Vagina (tissue), 2 donors: Measurements from ENCODE around the gene SCARF1. TPM values are rescaled to one million over a fixed set of nuclear protein-coding genes. Genes with fewer than 3 reads are reported as not detected.

Experiments used
- DNase-seq, 2 donors: peaks; one replicate each; pipeline ENCODE4 v3.0.0-alpha.2; 2017; ENCODE audit errors: extremely low spot score in 2 of 2
- H3K27ac ChIP-seq: fragments of 200-600 bp; sonication (generic); one replicate; pipeline ENCODE4 v1.5.1; 2019
- H3K27me3 ChIP-seq: fragments of 200-600 bp; sonication (generic); one replicate; pipeline ENCODE4 v1.5.1; 2019
- H3K36me3 ChIP-seq, 2 donors: fragments of 200-600 bp; sonication (generic); one replicate each; pipeline ENCODE4 v1.5.1; 2017 to 2019
- H3K4me1 ChIP-seq: fragments of 200-600 bp; sonication (generic); one replicate; pipeline ENCODE4 v1.5.1; 2019
- H3K4me3 ChIP-seq, 2 donors: fragments of 200-600 bp; sonication (generic); 1 replicate in 1 of 2; 2 replicates in 1 of 2; pipeline ENCODE4 v1.5.1; 2016 to 2019
- H3K9me3 ChIP-seq: fragments of 200-600 bp; sonication (generic); one replicate; pipeline ENCODE4 v1.5.1; 2019
- CTCF ChIP-seq, 3 experiments: fragments of 450-650 bp in 2 of 3; fragments of 200-600 bp in 1 of 3; sonication (generic) in 1 of 3; IDR thresholded peaks; one replicate each; pipeline ENCODE4 v1.5.1; 2017 to 2019; ENCODE audit warnings: antibody characterized with exemption in 3 of 3, mild to moderate bottlenecking in 2 of 3, moderate library complexity in 2 of 3
- POLR2A ChIP-seq, 2 donors: fragments of 450-650 bp; IDR thresholded peaks; one replicate each; pipeline ENCODE4 v1.6.1; 2017; ENCODE audit warnings: antibody characterized with exemption in 2 of 2, mild to moderate bottlenecking in 2 of 2, moderate library complexity in 2 of 2
- POLR2AphosphoS5 ChIP-seq, 2 donors: sonication (generic); formaldehyde crosslinking; IDR thresholded peaks; one replicate each; pipeline ENCODE4 v1.9.0; 2017; ENCODE audit warnings: antibody characterized with exemption in 2 of 2, mild to moderate bottlenecking in 2 of 2, low read depth in 1 of 2; ENCODE audit not compliant: insufficient read depth in 1 of 2
- intact Hi-C: fragments of 100-400 bp; cut with DNase I; formaldehyde crosslinking; loops from one replicate; pipeline ENCODE4 v1.15.1; 2023
- total RNA-seq: library from RNA; depleted of rRNA; stranded (reverse); fragments of >200 nt; gene quantifications from one replicate; pipeline ENCODE4 v1.2.3, GENCODE V29; 2016

The SCARF1 gene
- total RNA-seq, 1 donor from 2014 or later, result 26.3 TPM

DNA sequence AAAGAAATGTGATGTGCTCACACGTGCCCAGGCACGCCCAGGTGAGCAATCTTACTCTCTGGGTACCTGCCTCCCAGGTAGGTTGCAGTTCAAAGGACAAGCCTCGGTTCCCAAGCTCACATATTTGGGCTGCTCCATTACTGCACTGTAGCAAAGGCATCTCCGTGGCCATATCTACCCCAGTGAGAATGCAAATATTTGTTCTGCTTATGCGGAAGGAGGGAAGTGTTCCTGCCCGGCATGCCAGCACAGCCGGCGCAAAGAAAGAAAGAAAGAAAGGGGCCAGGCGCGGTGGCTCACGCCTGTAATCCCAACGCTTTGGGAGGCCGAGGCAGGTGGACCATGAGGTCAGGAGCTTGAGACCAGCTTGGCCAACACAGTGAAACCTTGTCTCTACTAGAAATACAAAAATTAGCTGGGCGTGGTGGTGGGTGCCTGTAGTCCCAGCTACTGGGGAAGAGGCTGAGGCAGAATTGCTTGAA lies 47.6 kb downstream of the SCARF1 start:
- H3K27ac ChIP-seq, result no peak overlapping the region
- intact Hi-C loops, result no loop called here

DNA sequence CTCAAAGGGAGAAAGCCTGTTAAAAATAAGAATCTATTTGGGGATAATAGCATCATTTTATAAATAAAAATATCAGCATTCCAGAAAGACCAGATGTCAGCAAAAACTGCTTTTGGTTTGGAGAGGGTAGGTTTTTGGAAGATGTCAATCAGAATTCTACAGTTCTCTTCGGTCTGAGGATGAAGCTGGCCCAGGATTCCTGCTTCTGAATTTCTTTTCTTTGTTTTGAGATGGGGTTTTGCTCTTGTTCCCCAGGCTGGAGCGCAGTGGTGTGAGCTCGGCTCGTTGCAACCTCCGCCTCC lies 52.0 kb downstream of the SCARF1 start:
- no peaks in the 10 kb centered on the region for H3K27me3 ChIP-seq
- intact Hi-C loops, result no loop called here
- no peak overlapping the region for H3K27ac ChIP-seq
- H3K4me1 ChIP-seq, result peaks cover 24% of the 10 kb centered on the region
- no peak for DNase-seq
- no peaks in the 10 kb centered on the region for H3K36me3 ChIP-seq
- no peak overlapping the region for H3K4me3 ChIP-seq
- no peaks in the 10 kb centered on the region for H3K9me3 ChIP-seq
- TF ChIP-seq POLR2A (IDR thresholded peaks at IDR 0.05), result no peak
- no peak for TF ChIP-seq POLR2AphosphoS5 (IDR thresholded peaks at IDR 0.05; ENCODE audit: insufficient read depth in 1 of 2, low read depth in 1 of 2)
- TF ChIP-seq CTCF (IDR thresholded peaks at IDR 0.05), result no peak

More for the DNA sequence above, 47.6 kb downstream of the SCARF1 start:
- H3K4me3 ChIP-seq, result no peak overlapping the region
- no peaks in the 10 kb centered on the region for H3K36me3 ChIP-seq
- H3K9me3 ChIP-seq, result no peaks in the 10 kb centered on the region
- DNase-seq, result no peak
- no peaks in the 10 kb centered on the region for H3K27me3 ChIP-seq
- TF ChIP-seq POLR2A (IDR thresholded peaks at IDR 0.05) (no peak), POLR2AphosphoS5 (IDR thresholded peaks at IDR 0.05; ENCODE audit: insufficient read depth in 1 of 2, low read depth in 1 of 2) (no peak), CTCF (IDR thresholded peaks at IDR 0.05) (no peak)
- no peaks in the 10 kb centered on the region for H3K4me1 ChIP-seq

- TF ChIP-seq POLR2A (IDR thresholded peaks at IDR 0.05), result no peak
- TF ChIP-seq POLR2AphosphoS5 (IDR thresholded peaks at IDR 0.05; ENCODE audit: insufficient read depth in 1 of 2, low read depth in 1 of 2), result no peak
- no peak for TF ChIP-seq CTCF (IDR thresholded peaks at IDR 0.05)
- no peaks in the 10 kb centered on the region for H3K9me3 ChIP-seq
- H3K36me3 ChIP-seq, result no peaks in the 10 kb centered on the region
- intact Hi-C loops, result no loop called here
- no peak overlapping the region for H3K4me3 ChIP-seq
- peaks cover 24% of the 10 kb centered on the region for H3K4me1 ChIP-seq
- H3K27me3 ChIP-seq, result no peaks in the 10 kb centered on the region
- no peak for DNase-seq
- H3K27ac ChIP-seq, result no peak overlapping the region
Measured at GRCh38 chr17:1592751-1593629, 52.5 kb downstream of the SCARF1 start.

- no peaks in the 10 kb centered on the region for H3K36me3 ChIP-seq
- no peaks in the 10 kb centered on the region for H3K27me3 ChIP-seq
- H3K27ac ChIP-seq, result no peak overlapping the region
- TF ChIP-seq POLR2AphosphoS5 (IDR thresholded peaks at IDR 0.05; ENCODE audit: insufficient read depth in 1 of 2, low read depth in 1 of 2) (no peak), POLR2A (IDR thresholded peaks at IDR 0.05) (no peak), CTCF (IDR thresholded peaks at IDR 0.05) (no peak)
- peaks cover 24% of the 10 kb centered on the region for H3K4me1 ChIP-seq
- DNase-seq, result no peak
- intact Hi-C loops, result no loop called here
- H3K9me3 ChIP-seq, result no peaks in the 10 kb centered on the region
- no peak overlapping the region for H3K4me3 ChIP-seq
Measured at GRCh38 chr17:1591474-1592090, 54.0 kb downstream of the SCARF1 start.
